Large intestine (tissue), 3 donors: Measurements from ENCODE around the gene PANK3. TPM values are rescaled to one million over a fixed set of nuclear protein-coding genes. Genes with fewer than 3 reads are reported as not detected.
A peak's percentile ranks its signal among the peaks of the same experiment; 100 is the strongest.
"Not testable (repeated sequence)": the region's sequence is repeated elsewhere in the genome, so short reads cannot be mapped to it uniquely, and the experiment has no call there.

Source experiments
- DNase-seq, 2 donors: peaks; one replicate each; pipeline versions ENCODE4 v3.0.0 to v3.0.0-alpha.2; 2013
- H3K27ac ChIP-seq: one replicate; pipeline ENCODE4 v1.5.1; 2013; ENCODE audit warnings: low read length
- H3K27me3 ChIP-seq: 2 replicates; pipeline ENCODE4 v1.6.1; 2013; ENCODE audit warnings: low read length; ENCODE audit not compliant: control insufficient read depth, insufficient read depth
- H3K36me3 ChIP-seq: 2 replicates; pipeline ENCODE4 v1.6.1; 2013; ENCODE audit warnings: low read length; ENCODE audit not compliant: control insufficient read depth, insufficient read depth
- H3K4me1 ChIP-seq: one replicate; pipeline ENCODE4 v1.6.1; 2013; ENCODE audit warnings: low read length; ENCODE audit not compliant: control insufficient read depth, insufficient read depth
- H3K4me3 ChIP-seq: one replicate; pipeline ENCODE4 v1.5.1; 2013; ENCODE audit warnings: low read length
- H3K9me3 ChIP-seq: one replicate; pipeline ENCODE4 v1.6.1; 2013; ENCODE audit warnings: mild to moderate bottlenecking, low read depth, low read length, moderate library complexity; ENCODE audit not compliant: control insufficient read depth
- WGBS: methylation state at CpG from one replicate; pipeline ENCODE4 v1.1.5; 2013; ENCODE audit warnings: low lambda C conversion rate; ENCODE audit not compliant: insufficient coverage; 5-methylcytosine and 5-hydroxymethylcytosine counted together
- polyA plus RNA-seq: library from polyadenylated mRNA; unstranded; fragments of 120-200 nt; gene quantifications from one replicate; pipeline ENCODE4 v1.2.1, GENCODE V29; 2013

The PANK3 gene
- polyA plus RNA-seq, 1 donor: 56.9 TPM

- peak overlapping the region; percentile 89 for H3K27ac ChIP-seq
- WGBS: 50% methylated on average over 2 of the region's 3 CpGs
- no peaks in the 10 kb centered on the region for H3K9me3 ChIP-seq
- DNase-seq: no peak
- peaks cover 3% of the 10 kb centered on the region for H3K36me3 ChIP-seq
- peak overlapping the region; percentile 45 for H3K4me3 ChIP-seq
- H3K27me3 ChIP-seq: no peaks in the 10 kb centered on the region
- H3K4me1 ChIP-seq: peaks cover 12% of the 10 kb centered on the region
These were observed 1.0 kb upstream of the PANK3 start for GRCh38 chr5:168580227-168580508.

- peak overlapping the region; percentile 89 for H3K27ac ChIP-seq
- 7% methylated on average over 2 of the region's 52 CpGs for WGBS
- no peaks in the 10 kb centered on the region for H3K9me3 ChIP-seq
- DNase-seq: peak; percentile 100
- H3K4me1 ChIP-seq: peaks cover 12% of the 10 kb centered on the region
- H3K36me3 ChIP-seq: peaks cover 3% of the 10 kb centered on the region
- H3K4me3 ChIP-seq: peak overlapping the region; percentile 45
- no peaks in the 10 kb centered on the region for H3K27me3 ChIP-seq
These were observed 489 bp upstream of the PANK3 start for GRCh38 chr5:168579488-168580226.

- WGBS: no CpG with 5 or more reads among the region's 3 CpGs
- H3K4me3 ChIP-seq: peak overlapping the region; percentile 85
- peaks cover 12% of the 10 kb centered on the region for H3K4me1 ChIP-seq
- DNase-seq: peak; percentile 45 to 77
- H3K27ac ChIP-seq: peak overlapping the region; percentile 92
- no peaks in the 10 kb centered on the region for H3K27me3 ChIP-seq
- no peaks in the 10 kb centered on the region for H3K9me3 ChIP-seq
- H3K36me3 ChIP-seq: peaks cover 3% of the 10 kb centered on the region
These were observed 1.2 kb downstream of the PANK3 start for GRCh38 chr5:168578006-168578405.

GRCh38 chr5:168575391-168576372 lies 3.5 kb downstream of the PANK3 start:
- no peak for DNase-seq
- H3K9me3 ChIP-seq: no peaks in the 10 kb centered on the region
- H3K4me1 ChIP-seq: peaks cover 12% of the 10 kb centered on the region
- WGBS: 86% methylated on average over 5 of the region's 7 CpGs
- no peaks in the 10 kb centered on the region for H3K27me3 ChIP-seq
- H3K4me3 ChIP-seq: no peak overlapping the region
- H3K36me3 ChIP-seq: peaks cover 3% of the 10 kb centered on the region
- no peak overlapping the region for H3K27ac ChIP-seq

GRCh38 chr5:168574156-168574555 lies 5.0 kb downstream of the PANK3 start:
- H3K4me1 ChIP-seq, H3K36me3 ChIP-seq, H3K9me3 ChIP-seq, H3K27me3 ChIP-seq, DNase-seq, H3K4me3 ChIP-seq, H3K27ac ChIP-seq: not testable (repeated sequence)
- WGBS: no CpG with 5 or more reads among the region's 1 CpG

GRCh38 chr5:168573663-168574062 lies 5.5 kb downstream of the PANK3 start:
- not testable (repeated sequence) for H3K9me3 ChIP-seq, H3K27me3 ChIP-seq, DNase-seq, H3K36me3 ChIP-seq, H3K4me3 ChIP-seq, H3K4me1 ChIP-seq, H3K27ac ChIP-seq
- no CpG with 5 or more reads among the region's 3 CpGs for WGBS

GRCh38 chr5:168570490-168571328 lies 8.5 kb downstream of the PANK3 start:
- H3K4me3 ChIP-seq: no peak overlapping the region
- no peaks in the 10 kb centered on the region for H3K9me3 ChIP-seq
- H3K36me3 ChIP-seq: peaks cover 25% of the 10 kb centered on the region
- no peaks in the 10 kb centered on the region for H3K4me1 ChIP-seq
- peak in 1 of 2 donors; percentile 26 for DNase-seq
- H3K27ac ChIP-seq: no peak overlapping the region
- 81% methylated on average over 9 of the region's 11 CpGs for WGBS
- H3K27me3 ChIP-seq: no peaks in the 10 kb centered on the region

- Histone ChIP-seq H3K4me3 (no peak overlapping the region), H3K4me1 (no peaks in the 10 kb centered on the region), H3K36me3 (peaks cover 25% of the 10 kb centered on the region), H3K9me3 (no peaks in the 10 kb centered on the region), H3K27me3 (no peaks in the 10 kb centered on the region), H3K27ac (no peak overlapping the region)
- no peak for DNase-seq
- WGBS: 100% methylated on average over 4 of the region's 6 CpGs
These were observed 10.4 kb downstream of the PANK3 start for GRCh38 chr5:168568738-168569137.

GRCh38 chr5:168563959-168564358 lies 15.2 kb downstream of the PANK3 start:
- H3K9me3 ChIP-seq: no peaks in the 10 kb centered on the region
- H3K36me3 ChIP-seq: peaks cover 44% of the 10 kb centered on the region
- H3K27ac ChIP-seq: no peak overlapping the region
- 100% methylated on average over 1 of the region's 1 CpG for WGBS
- no peak overlapping the region for H3K4me3 ChIP-seq
- H3K4me1 ChIP-seq: peaks cover 8% of the 10 kb centered on the region
- no peaks in the 10 kb centered on the region for H3K27me3 ChIP-seq
- no peak for DNase-seq

- Histone ChIP-seq H3K27ac (peak overlapping the region; percentile 76), H3K9me3 (no peaks in the 10 kb centered on the region), H3K36me3 (peaks cover 48% of the 10 kb centered on the region), H3K4me3 (no peak overlapping the region), H3K4me1 (peaks cover 8% of the 10 kb centered on the region), H3K27me3 (no peaks in the 10 kb centered on the region)
- peak; percentile 48 to 71 for DNase-seq
- 22% methylated on average over 2 of the region's 2 CpGs for WGBS
These were observed 16.9 kb downstream of the PANK3 start for GRCh38 chr5:168562279-168562678.
